ENCODE measurements around the gene RUNX1.

Gene RUNX1

GRCh38 chr21:35048706-35049617 is at the start of gene RUNX1:
TSS of gene RUNX1 (minus strand) at chr21:35049302.
- Mint-ChIP-seq H3K4me1 (ENCODE audit: low read depth) (peaks cover 68% of the 10 kb centered on the region), H3K27ac (peak within 1 kb of the TSS; percentile 88), H3K36me3 (ENCODE audit: low read depth) (peaks cover 27% of the 10 kb centered on the region), H3K27me3 (ENCODE audit: low read depth) (no peaks in the 10 kb centered on the region), H3K9me3 (no peaks in the 10 kb centered on the region), H3K4me3 (peak within 1 kb of the TSS; percentile 91)

DNA sequence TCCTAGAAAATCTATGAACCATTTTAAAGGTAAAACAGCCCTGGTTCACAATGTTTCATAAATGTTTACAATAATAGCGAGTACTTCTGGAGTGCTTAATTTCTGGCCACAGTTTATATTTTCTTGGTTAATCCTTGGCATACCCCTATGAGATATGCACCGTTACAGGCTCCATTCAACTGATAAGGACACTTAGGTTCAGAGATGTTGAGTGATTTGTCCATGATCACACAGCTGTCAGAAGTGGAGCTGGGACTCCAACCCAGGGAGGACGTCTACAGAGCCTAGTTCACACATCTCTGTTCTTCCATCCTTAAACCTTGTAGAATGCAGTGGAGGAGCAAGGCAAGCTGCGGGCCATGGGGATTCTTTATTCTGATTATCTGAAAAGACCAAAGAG is 48.4 kb upstream of the RUNX1 start:
- Mint-ChIP-seq H3K4me1 (ENCODE audit: low read depth) (peaks cover 12% of the 10 kb centered on the region), H3K9me3 (peaks cover 15% of the 10 kb centered on the region), H3K27me3 (ENCODE audit: low read depth) (no peaks in the 10 kb centered on the region), H3K4me3 (no peak overlapping the region), H3K27ac (no peak overlapping the region), H3K36me3 (ENCODE audit: low read depth) (peaks cover 8% of the 10 kb centered on the region)

DNA sequence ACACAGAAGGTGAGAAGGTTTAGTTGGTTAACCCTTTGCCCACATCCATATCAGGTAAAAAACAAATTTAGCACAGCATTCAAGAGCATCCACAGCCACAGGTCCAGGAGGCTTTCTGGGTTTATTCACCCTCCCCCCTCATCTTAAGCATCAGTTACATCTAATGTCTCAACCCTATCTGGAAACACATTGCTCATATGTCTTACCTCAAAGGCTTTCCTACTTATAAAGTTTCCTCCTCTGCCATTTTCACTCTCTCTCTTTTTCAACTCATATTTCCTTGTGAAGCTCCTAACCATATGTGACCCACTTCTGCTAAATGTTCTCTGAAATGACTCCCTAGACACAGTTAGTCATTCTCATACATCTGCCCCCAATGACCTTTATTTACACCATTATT is 47.9 kb upstream of the RUNX1 start:
- Mint-ChIP-seq H3K27me3 (ENCODE audit: low read depth) (no peaks in the 10 kb centered on the region), H3K4me1 (ENCODE audit: low read depth) (peaks cover 12% of the 10 kb centered on the region), H3K27ac (no peak overlapping the region), H3K36me3 (ENCODE audit: low read depth) (peaks cover 8% of the 10 kb centered on the region), H3K4me3 (no peak overlapping the region), H3K9me3 (peaks cover 15% of the 10 kb centered on the region)

- Mint-ChIP-seq H3K36me3 (ENCODE audit: low read depth) (peaks cover 8% of the 10 kb centered on the region), H3K27me3 (ENCODE audit: low read depth) (no peaks in the 10 kb centered on the region), H3K4me1 (ENCODE audit: low read depth) (peaks cover 12% of the 10 kb centered on the region), H3K4me3 (no peak overlapping the region), H3K27ac (no peak overlapping the region), H3K9me3 (peaks cover 15% of the 10 kb centered on the region)
Measured at GRCh38 chr21:35095859-35096291, 46.8 kb upstream of the RUNX1 start.

GRCh38 chr21:35093514-35093913 is 44.4 kb upstream of the RUNX1 start:
- H3K9me3 Mint-ChIP-seq = peaks cover 15% of the 10 kb centered on the region
- H3K4me1 Mint-ChIP-seq (ENCODE audit: low read depth) = peaks cover 17% of the 10 kb centered on the region
- H3K27ac Mint-ChIP-seq = no peak overlapping the region
- peaks cover 8% of the 10 kb centered on the region for H3K36me3 Mint-ChIP-seq (ENCODE audit: low read depth)
- peaks cover 4% of the 10 kb centered on the region for H3K27me3 Mint-ChIP-seq (ENCODE audit: low read depth)
- H3K4me3 Mint-ChIP-seq = no peak overlapping the region

- H3K27me3 Mint-ChIP-seq (ENCODE audit: low read depth) = peaks cover 4% of the 10 kb centered on the region
- peaks cover 16% of the 10 kb centered on the region for H3K4me1 Mint-ChIP-seq (ENCODE audit: low read depth)
- H3K4me3 Mint-ChIP-seq = no peak overlapping the region
- peaks cover 15% of the 10 kb centered on the region for H3K9me3 Mint-ChIP-seq
- H3K27ac Mint-ChIP-seq = no peak overlapping the region
- H3K36me3 Mint-ChIP-seq (ENCODE audit: low read depth) = peaks cover 8% of the 10 kb centered on the region
Measured at GRCh38 chr21:35091496-35091895, 42.4 kb upstream of the RUNX1 start.

DNA sequence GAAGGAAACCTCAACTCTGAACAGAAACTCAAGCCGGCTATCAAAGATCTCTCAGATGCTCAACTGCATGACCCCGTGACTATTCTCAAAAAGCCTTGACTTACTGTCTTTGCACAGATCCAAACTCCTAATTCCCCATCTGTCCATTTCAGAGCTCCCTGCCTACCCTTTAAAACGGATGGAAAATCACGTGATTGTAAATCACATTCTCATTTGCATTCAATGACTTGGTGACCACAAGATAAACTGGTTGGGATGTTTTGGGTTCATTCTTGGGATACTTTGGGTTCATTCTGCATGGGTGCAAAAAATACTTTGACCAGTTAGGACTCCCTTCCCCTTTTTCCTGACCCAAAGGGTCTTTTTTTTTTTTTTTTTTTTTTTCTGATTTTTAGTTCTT is 41.3 kb upstream of the RUNX1 start:
- no peak overlapping the region for H3K4me3 Mint-ChIP-seq
- H3K9me3 Mint-ChIP-seq = peaks cover 15% of the 10 kb centered on the region
- no peak overlapping the region for H3K27ac Mint-ChIP-seq
- peaks cover 12% of the 10 kb centered on the region for H3K4me1 Mint-ChIP-seq (ENCODE audit: low read depth)
- peaks cover 8% of the 10 kb centered on the region for H3K36me3 Mint-ChIP-seq (ENCODE audit: low read depth)
- H3K27me3 Mint-ChIP-seq (ENCODE audit: low read depth) = peaks cover 4% of the 10 kb centered on the region

- H3K36me3 Mint-ChIP-seq (ENCODE audit: low read depth) = peaks cover 2% of the 10 kb centered on the region
- H3K4me3 Mint-ChIP-seq = no peak overlapping the region
- H3K27me3 Mint-ChIP-seq (ENCODE audit: low read depth) = peaks cover 4% of the 10 kb centered on the region
- H3K27ac Mint-ChIP-seq = no peak overlapping the region
- peaks cover 12% of the 10 kb centered on the region for H3K4me1 Mint-ChIP-seq (ENCODE audit: low read depth)
- peaks cover 12% of the 10 kb centered on the region for H3K9me3 Mint-ChIP-seq
Measured at GRCh38 chr21:35088319-35088771, 39.2 kb upstream of the RUNX1 start.

DNA sequence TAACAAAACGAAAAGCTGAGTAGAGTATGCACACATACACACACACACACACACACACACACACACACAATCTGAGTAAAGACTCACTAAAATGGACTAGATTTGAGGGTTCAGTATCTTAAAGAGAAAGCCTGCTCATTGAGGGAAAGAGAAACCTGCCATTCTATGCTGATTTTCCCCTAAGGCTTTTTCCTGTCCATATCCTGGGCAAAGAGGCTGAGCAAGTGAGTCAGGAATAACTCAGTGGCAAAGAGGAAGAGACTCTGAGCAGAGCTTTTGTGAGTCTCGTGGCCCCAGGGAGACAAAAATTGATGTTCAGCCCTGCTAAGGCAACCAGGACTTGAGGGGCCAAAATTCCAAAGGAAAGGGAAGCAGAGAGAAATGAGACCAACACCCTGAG is 37.3 kb upstream of the RUNX1 start:
- Mint-ChIP-seq H3K27me3 (ENCODE audit: low read depth) (peaks cover 4% of the 10 kb centered on the region), H3K27ac (no peak overlapping the region), H3K9me3 (peaks cover 18% of the 10 kb centered on the region), H3K4me3 (no peak overlapping the region), H3K36me3 (ENCODE audit: low read depth) (peaks cover 2% of the 10 kb centered on the region), H3K4me1 (ENCODE audit: low read depth) (peaks cover 12% of the 10 kb centered on the region)

DNA sequence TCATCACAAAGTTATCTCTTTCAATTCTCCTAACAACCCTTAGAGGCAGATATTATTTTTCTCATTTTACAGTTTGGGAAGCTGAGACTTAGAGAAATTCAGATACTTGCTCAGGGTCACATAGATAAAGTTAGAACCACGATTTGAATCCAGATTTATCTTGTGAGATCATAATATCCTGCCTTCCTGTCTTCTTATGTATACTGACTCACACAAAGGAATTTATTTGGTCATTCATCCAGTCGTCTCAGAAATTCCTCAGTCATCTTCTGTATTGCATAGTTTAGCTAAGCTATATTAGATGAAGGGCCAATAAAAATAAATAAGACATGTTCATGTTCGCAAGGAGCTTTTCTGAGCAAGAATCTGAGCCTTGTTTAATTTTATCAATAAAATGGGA is 35.8 kb upstream of the RUNX1 start:
- no peak overlapping the region for H3K4me3 Mint-ChIP-seq
- peaks cover 12% of the 10 kb centered on the region for H3K4me1 Mint-ChIP-seq (ENCODE audit: low read depth)
- H3K27me3 Mint-ChIP-seq (ENCODE audit: low read depth) = peaks cover 4% of the 10 kb centered on the region
- H3K9me3 Mint-ChIP-seq = peaks cover 18% of the 10 kb centered on the region
- H3K36me3 Mint-ChIP-seq (ENCODE audit: low read depth) = peaks cover 2% of the 10 kb centered on the region
- no peak overlapping the region for H3K27ac Mint-ChIP-seq

- Mint-ChIP-seq H3K27ac (no peak overlapping the region), H3K27me3 (ENCODE audit: low read depth) (no peaks in the 10 kb centered on the region), H3K4me1 (ENCODE audit: low read depth) (peaks cover 6% of the 10 kb centered on the region), H3K4me3 (no peak overlapping the region), H3K36me3 (ENCODE audit: low read depth) (peaks cover 2% of the 10 kb centered on the region), H3K9me3 (peaks cover 18% of the 10 kb centered on the region)
Measured at GRCh38 chr21:35083246-35083645, 34.1 kb upstream of the RUNX1 start.

DNA sequence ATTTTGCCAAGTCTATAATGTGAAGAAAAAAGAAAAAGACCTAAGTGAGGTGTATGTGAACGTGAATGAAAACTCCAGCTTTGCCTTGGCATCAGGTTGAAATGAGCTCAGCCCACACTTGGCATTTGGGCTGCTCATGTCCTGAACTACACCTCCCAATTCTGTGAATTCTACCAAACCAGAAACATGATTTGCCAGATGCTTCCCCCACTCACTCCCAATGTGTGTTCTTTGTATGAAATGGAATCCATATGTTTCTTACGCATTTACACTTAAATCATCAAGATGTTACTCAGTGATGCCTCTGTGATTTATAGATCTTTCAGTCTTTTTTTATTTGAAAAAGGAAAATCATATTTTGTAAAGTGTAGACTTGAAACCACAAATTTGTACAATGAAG is 32.8 kb upstream of the RUNX1 start:
- H3K9me3 Mint-ChIP-seq = peaks cover 18% of the 10 kb centered on the region
- no peaks in the 10 kb centered on the region for H3K27me3 Mint-ChIP-seq (ENCODE audit: low read depth)
- H3K4me3 Mint-ChIP-seq = no peak overlapping the region
- no peak overlapping the region for H3K27ac Mint-ChIP-seq
- peaks cover 2% of the 10 kb centered on the region for H3K36me3 Mint-ChIP-seq (ENCODE audit: low read depth)
- peaks cover 1% of the 10 kb centered on the region for H3K4me1 Mint-ChIP-seq (ENCODE audit: low read depth)

DNA sequence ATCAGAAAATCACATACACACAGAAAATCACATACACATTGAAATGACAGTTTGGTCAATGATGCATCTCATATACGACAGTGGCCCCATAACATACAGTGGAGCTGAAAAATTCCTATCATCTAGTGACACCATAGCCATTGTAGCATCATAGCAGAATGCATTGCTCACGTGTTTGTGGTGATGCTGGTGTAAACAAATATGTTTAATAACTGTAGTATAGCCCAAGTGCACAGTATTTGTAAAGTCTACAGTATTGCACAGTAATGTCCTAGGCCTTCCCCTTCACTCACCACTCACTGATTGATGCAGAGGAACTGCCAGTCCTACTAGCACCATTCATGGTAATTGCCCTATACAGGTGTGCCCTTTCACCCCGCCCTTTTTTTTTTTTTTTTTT is 30.1 kb upstream of the RUNX1 start:
- peaks cover 5% of the 10 kb centered on the region for H3K4me1 Mint-ChIP-seq (ENCODE audit: low read depth)
- no peaks in the 10 kb centered on the region for H3K27me3 Mint-ChIP-seq (ENCODE audit: low read depth)
- no peak overlapping the region for H3K4me3 Mint-ChIP-seq
- H3K9me3 Mint-ChIP-seq = peaks cover 12% of the 10 kb centered on the region
- H3K27ac Mint-ChIP-seq = no peak overlapping the region
- H3K36me3 Mint-ChIP-seq (ENCODE audit: low read depth) = peaks cover 2% of the 10 kb centered on the region

GRCh38 chr21:35077975-35078374 is 28.9 kb upstream of the RUNX1 start:
- H3K27me3 Mint-ChIP-seq (ENCODE audit: low read depth) = no peaks in the 10 kb centered on the region
- no peak overlapping the region for H3K27ac Mint-ChIP-seq
- no peak overlapping the region for H3K4me3 Mint-ChIP-seq
- H3K4me1 Mint-ChIP-seq (ENCODE audit: low read depth) = peaks cover 5% of the 10 kb centered on the region
- H3K9me3 Mint-ChIP-seq = peaks cover 12% of the 10 kb centered on the region
- H3K36me3 Mint-ChIP-seq (ENCODE audit: low read depth) = peaks cover 2% of the 10 kb centered on the region

DNA sequence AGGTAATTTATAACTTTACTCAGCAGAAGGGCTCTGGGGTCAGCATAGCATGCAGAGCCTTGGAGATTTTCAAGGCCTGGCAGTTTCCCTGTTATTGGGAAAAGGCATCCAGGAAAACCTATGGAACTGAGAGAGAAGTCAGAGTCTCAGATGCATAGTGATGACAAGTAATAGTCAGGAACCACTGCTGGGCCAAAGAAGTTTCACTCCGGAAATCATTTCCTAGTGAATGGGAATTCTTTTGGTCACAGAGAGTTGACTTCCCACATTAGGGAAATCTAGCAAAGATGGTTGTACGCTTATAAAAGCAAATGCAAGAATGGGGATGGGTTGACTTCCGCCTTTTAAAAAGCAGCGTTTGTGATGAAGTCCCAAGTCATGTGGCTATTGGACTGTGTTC is 28.4 kb upstream of the RUNX1 start:
- peaks cover 12% of the 10 kb centered on the region for H3K9me3 Mint-ChIP-seq
- H3K36me3 Mint-ChIP-seq (ENCODE audit: low read depth) = peaks cover 2% of the 10 kb centered on the region
- peaks cover 5% of the 10 kb centered on the region for H3K4me1 Mint-ChIP-seq (ENCODE audit: low read depth)
- H3K27me3 Mint-ChIP-seq (ENCODE audit: low read depth) = no peaks in the 10 kb centered on the region
- H3K27ac Mint-ChIP-seq = no peak overlapping the region
- no peak overlapping the region for H3K4me3 Mint-ChIP-seq

Data from T-helper 1 cell treated with Interleukin-12 subunit alpha and Interleukin-12 subunit beta and Interleukin-4 antibody, amounts not matched to agents 30 μg/mL and 1 μg/mL, for 36 hours (primary cell).